NCI-H460 (cell line): ENCODE data around the gene POGLUT3. TPM values are rescaled to one million over a fixed set of nuclear protein-coding genes. Genes with fewer than 3 reads are reported as not detected.

Experiments used
- total RNA-seq: library from RNA; depleted of rRNA; stranded (reverse); fragments of >200 nt; shearing (Covaris generic); gene quantifications from 2 replicates; pipeline ENCODE4 v1.2.3, GENCODE V29; 2014; rRNA removed

POGLUT3 gene
- total RNA-seq, 1 experiment from 2014 or later = 23.3 TPM

Other genes starting within 250 kb of the POGLUT3 start
- 1.4 TPM in 2 replicates for gene C11orf65, start 30.9 kb downstream of the POGLUT3 start, total RNA-seq
- 2.5 and 2.7 TPM in 2 replicates for gene EXPH5, start 95.4 kb upstream of the POGLUT3 start, total RNA-seq
- 277 and 301 TPM in 2 replicates for gene DDX10, start 166.7 kb upstream of the POGLUT3 start, total RNA-seq